NCI-H2029 treated with DMSO at 0.1 percent for 48 hours (cell line): ENCODE data around the gene FBXL7.

Experiments
- DNase-seq: peaks from one replicate; lab custom pipeline; 2025; lab: John Stamatoyannopoulos, UW

Gene FBXL7

GRCh38 chr5:15674716-15675115, 174.7 kb downstream of the FBXL7 start:
- no peak for DNase-seq

GRCh38 chr5:15676591-15676990, 176.6 kb downstream of the FBXL7 start:
- no peak for DNase-seq

DNA sequence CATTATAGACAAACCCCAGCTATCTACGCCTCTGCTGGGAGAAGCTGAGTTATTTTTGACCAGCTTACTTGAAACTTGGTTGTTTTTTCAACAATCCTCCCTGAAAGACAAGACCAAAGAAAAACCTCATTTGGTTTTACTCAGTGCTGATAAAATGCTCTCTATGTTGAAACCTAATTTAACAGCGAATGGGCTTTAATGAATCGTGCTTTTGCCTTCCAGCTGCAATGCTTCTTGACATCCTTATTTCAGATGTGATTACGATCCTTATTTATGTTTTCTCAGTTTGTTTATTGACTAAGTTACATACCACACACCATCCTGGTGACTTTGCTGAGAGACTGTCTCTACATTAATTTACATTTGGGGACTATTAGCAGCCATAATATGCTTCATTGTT, 179.2 kb downstream of the FBXL7 start:
- no peak for DNase-seq

DNA sequence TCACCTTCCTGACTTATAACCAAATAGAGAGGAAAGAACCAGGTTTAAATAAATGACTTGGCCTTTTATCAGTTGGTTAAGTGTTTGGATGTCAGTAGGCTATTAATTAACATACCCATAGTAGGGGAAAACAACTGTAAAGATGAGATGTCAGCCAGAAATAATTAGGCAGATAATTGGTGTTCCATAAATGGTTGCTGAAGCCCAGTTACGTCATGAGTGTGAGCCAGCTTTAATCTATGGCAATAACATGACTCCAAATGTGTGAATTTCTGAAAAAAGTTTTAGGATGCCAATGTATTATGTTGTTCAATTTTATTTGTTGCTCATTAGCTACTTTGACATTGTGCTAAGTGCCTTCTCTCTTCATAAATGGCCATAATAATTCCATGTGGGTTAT, 180.5 kb downstream of the FBXL7 start:
- DNase-seq = no peak

- no peak for DNase-seq
Observed at GRCh38 chr5:15682122-15682521, 182.1 kb downstream of the FBXL7 start.

GRCh38 chr5:15682566-15682965, 182.6 kb downstream of the FBXL7 start:
- no peak for DNase-seq

DNA sequence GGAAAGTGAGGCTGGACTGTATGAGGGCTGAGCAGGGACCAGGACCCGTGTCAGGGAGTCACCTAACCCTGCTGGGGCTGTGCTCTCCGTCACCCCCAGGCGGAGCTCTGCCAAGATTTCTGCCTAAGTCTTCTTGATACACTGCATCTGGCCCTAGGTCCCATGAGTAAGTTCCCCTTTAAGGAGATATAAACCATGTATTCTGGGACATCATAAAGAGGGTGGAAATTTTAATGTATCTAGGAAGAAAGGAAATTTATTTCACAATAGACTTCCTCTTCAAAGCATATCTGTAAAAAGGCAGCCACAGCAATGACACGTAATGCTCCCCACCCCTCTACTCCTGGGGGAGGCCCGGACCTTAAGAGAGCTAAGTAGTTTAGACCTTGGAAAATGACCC, 183.4 kb downstream of the FBXL7 start:
- DNase-seq = no peak

- no peak for DNase-seq
Observed at GRCh38 chr5:15687401-15687800, 187.4 kb downstream of the FBXL7 start.

DNA sequence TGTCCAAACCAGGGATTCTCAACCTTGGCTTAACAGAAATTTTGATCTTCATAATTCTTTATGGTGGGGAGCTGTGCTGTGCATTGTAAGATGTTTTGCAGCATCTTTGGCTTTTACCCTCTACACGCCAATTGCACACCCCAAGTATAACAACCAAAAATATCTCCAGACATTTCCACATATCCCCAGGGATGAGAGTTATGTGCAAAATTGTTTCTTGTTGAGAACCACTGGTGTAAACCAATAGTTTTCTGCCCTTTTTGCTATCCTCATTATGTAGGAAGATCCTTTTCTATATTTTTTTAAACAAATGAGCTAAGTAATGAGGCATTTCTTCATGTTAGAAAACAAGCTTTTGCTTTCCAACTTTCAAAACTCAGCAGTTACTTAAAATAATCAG, 189.9 kb downstream of the FBXL7 start:
- DNase-seq = no peak

DNA sequence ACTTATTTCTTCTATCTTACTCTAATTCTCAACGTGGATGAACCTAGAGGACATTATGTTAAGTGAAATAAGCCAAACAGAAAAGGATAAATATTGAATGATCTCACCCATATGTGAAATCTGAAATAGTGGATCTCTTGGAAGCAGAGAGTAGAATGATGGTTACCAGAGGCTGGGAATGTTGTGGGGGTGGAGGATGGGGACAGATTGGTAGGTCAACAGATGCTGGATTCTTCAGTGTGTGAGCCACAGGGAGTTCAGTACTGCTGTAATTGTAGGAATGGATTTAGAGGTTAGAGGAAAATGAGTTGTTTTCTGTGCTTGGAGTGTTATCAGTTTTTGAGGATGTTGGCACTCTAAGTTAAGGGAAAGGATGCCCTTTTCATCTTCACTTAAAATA, 190.6 kb downstream of the FBXL7 start:
- DNase-seq = no peak

DNA sequence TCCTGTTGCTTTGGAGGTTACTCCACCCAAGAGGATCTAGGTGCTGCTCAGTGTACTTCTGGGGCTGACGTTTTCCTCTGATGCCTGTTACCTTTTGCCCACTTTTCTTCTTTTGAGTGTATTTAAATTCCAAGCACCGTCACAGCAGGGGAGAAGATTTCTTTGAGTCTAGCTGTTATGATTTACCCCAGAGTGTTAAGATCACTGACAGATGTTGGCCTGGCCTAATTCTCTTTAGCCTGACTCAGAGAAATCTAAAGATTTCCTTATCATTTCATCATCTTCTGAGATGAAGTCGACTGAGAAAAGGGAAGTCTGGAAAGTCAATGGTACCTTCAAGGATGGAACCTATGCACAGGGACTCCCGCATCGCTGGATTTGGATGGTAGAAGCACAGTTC, 191.5 kb downstream of the FBXL7 start:
- DNase-seq = no peak

DNA sequence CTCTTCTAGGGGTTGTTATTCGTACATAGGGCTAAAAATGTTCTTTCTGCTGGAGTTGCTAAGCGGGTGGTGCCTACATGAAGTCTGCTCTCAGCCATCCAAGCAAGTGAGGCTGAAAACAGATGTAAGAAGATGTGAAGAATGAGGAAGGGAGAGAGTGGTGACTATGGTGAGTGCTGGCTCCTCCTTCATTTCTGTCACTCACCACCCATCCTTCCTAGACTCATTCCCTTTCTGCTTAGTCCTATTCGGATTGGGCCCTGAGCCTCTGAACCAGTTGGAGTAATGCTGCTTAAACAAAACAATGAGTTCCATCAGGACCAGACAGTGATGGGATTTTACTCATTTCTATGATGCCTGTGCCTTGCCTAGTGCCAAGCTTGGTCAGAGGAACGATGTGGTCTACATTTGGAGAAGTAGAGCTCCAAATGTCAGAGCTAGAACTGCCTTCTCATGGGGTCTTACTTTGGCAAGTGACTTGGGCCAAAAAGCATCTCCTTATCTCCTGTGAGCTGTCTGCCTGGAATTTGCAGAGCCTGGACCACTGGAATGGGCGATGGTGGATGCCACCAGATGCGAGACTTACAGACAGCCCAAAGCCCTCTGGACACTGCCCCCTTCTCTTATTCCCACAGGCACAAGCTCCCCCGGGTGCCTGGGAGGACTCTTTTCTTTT, 192.9 kb downstream of the FBXL7 start:
- DNase-seq = no peak

- no peak for DNase-seq
Observed at GRCh38 chr5:15693382-15693728, 193.4 kb downstream of the FBXL7 start.

DNA sequence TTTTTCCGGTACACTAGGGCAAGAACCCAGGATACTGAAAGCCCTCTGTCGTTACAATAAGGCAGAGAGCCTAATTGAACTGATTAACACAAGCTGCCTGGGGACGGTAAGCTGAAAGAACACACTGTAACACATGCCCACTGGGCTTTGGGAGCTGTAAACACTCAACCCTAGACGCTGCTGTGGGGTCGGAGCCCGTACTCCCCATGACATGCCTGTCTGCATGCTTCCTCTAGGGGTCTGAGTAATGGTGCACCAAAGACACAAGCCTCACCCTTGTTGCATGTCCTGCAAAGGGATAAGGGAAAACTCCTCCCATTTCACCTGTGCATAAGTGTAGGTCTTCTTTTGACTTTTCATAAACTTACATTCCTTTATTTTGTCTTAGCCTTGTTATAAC, 194.0 kb downstream of the FBXL7 start:
- DNase-seq = no peak

DNA sequence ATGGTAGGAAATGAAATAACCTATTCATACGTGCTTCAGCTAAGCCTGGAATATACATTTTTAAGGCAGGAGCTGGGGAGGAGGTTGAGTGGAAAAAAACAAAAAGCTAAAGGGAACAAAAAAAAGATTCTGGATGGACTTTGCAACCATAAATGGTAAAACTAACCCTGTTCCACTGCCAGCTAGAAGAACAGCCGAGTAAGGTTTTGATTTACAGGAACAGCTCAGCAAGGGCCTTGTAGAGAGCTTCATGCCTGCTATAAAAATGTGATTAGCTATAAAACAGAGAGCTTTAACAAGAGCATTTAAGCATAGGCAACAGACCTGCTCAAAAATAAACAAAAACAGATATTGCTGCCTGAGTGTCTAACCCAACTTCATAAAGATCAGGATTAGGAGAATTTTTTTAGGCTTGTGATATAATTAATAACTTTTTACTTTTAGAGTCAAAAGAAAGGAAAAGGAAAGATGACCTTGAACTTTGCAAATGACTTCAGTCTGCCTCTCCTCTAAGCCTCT, 194.8 kb downstream of the FBXL7 start:
- no peak for DNase-seq

DNA sequence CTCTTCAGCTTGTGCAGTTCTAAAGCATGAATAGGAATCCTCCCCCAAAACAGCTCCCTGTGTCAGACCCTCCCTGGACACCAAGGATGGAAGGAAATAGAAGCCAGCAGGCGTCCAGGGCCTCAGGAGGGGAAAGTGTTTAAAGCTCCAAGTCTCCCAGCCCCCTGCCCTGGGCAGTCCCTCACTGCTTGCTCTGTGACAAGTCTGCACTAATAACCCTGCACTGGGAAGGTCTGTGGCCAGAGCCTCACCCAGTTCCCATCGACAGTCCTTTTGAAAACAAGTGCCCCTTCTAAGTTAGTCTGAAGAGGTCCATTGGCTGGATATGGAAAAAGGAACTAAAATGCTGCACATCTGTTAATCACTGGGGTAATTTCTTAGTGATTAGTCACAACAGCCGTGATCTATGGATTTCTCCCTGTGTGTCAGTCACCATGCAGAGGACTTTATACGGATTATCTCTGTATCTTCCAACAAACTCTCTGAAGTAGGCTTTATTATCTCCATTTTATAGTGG, 195.3 kb downstream of the FBXL7 start:
- DNase-seq = no peak

GRCh38 chr5:15700373-15700772, 200.4 kb downstream of the FBXL7 start:
- no peak for DNase-seq

DNA sequence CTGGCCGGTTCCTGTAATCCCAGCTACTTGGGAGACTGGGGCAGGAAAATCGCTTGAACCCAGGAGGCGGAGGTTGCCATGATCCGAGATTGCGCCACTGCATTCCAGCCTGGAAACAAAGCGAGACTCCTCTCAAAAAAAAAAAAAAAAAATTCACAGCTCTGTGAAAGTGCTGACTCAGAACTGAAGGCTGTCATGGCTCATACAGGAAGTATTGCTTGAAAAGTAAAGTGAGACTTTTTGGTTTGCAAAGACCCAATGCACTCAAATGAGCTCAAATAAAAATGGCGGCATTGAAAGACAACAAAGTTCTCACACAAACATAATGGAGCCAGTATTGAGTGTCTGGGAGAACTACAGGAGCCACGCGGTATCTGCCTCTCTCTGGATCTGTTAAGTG, 202.1 kb downstream of the FBXL7 start:
- DNase-seq = no peak

DNA sequence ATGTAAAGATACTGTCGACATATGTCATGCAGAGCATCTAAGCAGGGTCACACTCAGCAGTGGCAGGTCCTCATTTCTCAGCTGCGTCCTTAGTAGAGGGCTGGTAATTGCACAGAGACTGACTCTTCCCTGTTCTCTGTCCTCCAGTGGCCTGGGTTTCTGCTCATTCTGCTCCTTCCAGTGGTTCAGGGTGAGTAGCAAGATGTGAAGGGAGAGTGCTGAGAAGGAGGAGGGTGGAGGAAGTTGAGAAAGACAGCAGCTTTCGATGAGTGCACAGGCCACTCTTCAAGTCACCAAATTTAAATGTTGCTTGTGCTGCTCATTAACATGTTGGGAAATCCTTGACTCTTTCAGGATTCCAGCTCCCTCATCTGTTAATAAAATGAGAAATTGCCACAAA, 203.9 kb downstream of the FBXL7 start:
- no peak for DNase-seq

GRCh38 chr5:15704397-15704947, 204.5 kb downstream of the FBXL7 start:
- DNase-seq = no peak

DNA sequence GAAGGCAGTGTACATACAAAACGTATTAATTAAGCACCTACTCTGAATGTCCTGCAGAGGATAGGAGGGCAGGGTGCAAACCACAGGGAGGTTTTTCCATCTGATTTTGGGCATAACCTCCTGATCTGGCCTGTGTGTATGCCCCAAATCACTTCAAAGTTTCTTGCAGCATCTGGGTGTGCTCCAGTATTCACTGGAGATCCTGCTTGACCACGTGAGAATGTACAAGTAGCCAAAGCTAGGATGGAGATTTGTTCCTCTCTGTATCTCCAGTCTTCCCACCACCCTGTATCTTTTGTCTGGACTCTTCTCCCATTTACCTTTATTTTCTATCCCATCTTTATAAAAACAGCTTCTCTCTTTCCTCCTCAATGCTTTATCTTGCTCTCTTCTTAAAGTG, 207.7 kb downstream of the FBXL7 start:
- DNase-seq = no peak

DNA sequence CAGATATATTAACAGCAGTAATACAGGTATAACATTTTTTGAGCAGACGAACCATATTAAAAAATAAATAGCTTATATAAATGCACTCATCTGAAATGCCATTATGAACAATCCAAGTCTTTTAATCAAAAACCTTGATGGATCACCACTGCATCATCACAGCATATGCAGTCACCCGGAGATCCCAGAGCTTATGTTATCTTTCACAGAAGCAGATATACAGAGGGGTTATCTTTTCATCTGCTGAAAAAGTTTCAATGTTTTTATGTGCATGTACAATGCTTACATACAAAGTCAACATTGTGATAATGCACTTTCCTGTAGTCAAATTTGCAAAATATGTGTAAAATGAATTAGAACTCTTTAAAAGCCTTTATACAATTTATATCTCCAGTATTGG, 211.9 kb downstream of the FBXL7 start:
- DNase-seq = no peak

DNA sequence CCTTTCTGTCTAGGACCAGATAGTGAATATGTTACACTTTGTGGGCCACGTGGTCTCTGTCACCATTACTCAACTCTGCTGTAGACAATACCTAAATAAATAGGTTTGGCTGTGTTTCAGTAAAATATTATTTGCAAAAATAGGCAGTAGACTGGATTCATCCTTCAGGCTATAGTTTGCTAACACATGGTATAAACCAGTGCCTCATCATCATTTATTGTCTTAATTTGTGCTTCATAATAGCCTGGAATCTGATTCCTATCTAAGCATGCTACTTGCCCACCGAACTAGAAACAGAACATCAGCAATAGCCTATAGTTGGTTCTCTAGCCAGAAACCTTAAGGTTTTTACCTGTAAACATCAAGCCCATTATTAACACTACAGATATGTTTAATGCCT, 215.6 kb downstream of the FBXL7 start:
- no peak for DNase-seq

DNA sequence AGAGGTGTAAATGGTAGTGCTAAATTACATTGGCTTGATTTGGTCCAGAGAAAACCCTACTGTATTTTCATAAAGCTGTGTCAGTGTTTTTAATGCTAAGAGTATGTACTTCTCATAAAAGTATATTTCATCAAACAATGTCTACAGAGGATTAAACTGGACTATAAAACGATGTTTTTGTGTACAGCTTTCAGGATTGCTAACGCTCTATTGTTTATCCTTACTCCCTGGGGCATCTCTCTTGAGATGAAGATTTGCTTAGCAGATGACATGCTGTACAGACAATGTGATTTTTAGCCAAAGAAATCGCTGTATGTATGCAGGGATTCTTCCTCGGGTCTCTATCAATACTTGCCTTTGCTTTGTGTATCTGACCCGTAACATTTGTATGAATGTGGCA, 216.0 kb downstream of the FBXL7 start:
- no peak for DNase-seq
